Spleen (tissue), 11 donors: Measurements from ENCODE around the gene KLK7. TPM values are rescaled to one million over a fixed set of nuclear protein-coding genes. Genes with fewer than 3 reads are reported as not detected.

Experiments
- DNase-seq: peaks from one replicate; pipeline ENCODE4 v3.0.0-alpha.2; 2020
- H3K27ac ChIP-seq, 8 donors: fragments of 200-600 bp; sonication (generic) in 7 of 8; 1 replicate in 4 of 8; 2 replicates in 4 of 8; pipeline versions ENCODE4 v1.5.0 to v1.8.0; 2016 to 2021; ENCODE audit warnings: inconsistent platforms in 4 of 8, mild to moderate bottlenecking in 4 of 8, moderate library complexity in 1 of 8
- H3K27me3 ChIP-seq, 7 donors: fragments of 200-600 bp; sonication (generic) in 6 of 7; replicated peaks in 1 of 7; 1 replicate in 4 of 7; 2 replicates in 3 of 7; pipeline versions ENCODE4 v1.5.0 to v1.8.0; 2016 to 2021; ENCODE audit warnings: inconsistent platforms in 3 of 7, mild to moderate bottlenecking in 1 of 7
- H3K36me3 ChIP-seq, 6 donors: fragments of 200-600 bp; sonication (generic) in 5 of 6; 1 replicate in 4 of 6; 2 replicates in 2 of 6; pipeline versions ENCODE4 v1.5.0 to v1.8.0; 2016 to 2021; ENCODE audit warnings: inconsistent platforms in 2 of 6
- H3K4me1 ChIP-seq, 6 donors: fragments of 200-600 bp; sonication (generic) in 5 of 6; 1 replicate in 3 of 6; 2 replicates in 3 of 6; pipeline versions ENCODE4 v1.5.0 to v1.8.0; 2016 to 2021; ENCODE audit warnings: inconsistent platforms in 3 of 6
- H3K4me3 ChIP-seq, 8 donors: fragments of 200-600 bp; sonication (generic) in 7 of 8; 1 replicate in 4 of 8; 2 replicates in 4 of 8; pipeline versions ENCODE4 v1.5.0 to v1.8.0; 2016 to 2021; ENCODE audit warnings: inconsistent platforms in 4 of 8, mild to moderate bottlenecking in 4 of 8, moderate library complexity in 2 of 8
- H3K9me3 ChIP-seq, 8 donors: fragments of 200-600 bp; sonication (generic) in 7 of 8; 1 replicate in 4 of 8; 2 replicates in 4 of 8; pipeline versions ENCODE4 v1.5.0 to v1.8.0; 2016 to 2021; ENCODE audit warnings: inconsistent platforms in 4 of 8
- POLR2A ChIP-seq, 3 donors: fragments of 450-650 bp; IDR thresholded peaks; one replicate each; pipeline ENCODE4 v1.5.1; 2017; ENCODE audit warnings: antibody characterized with exemption in 3 of 3, mild to moderate bottlenecking in 1 of 3
- POLR2AphosphoS5 ChIP-seq, 3 donors: sonication (generic); formaldehyde crosslinking; IDR thresholded peaks; one replicate each; pipeline ENCODE4 v1.5.1; 2017; ENCODE audit warnings: antibody characterized with exemption in 3 of 3
- WGBS, 5 donors: extraction: QIAGEN DNeasy Blood & Tissue Kit in 3 of 5; methylation state at CpG; one replicate each; pipeline versions ENCODE4 v1.1.5 to v1.1.7; 2013 to 2018; 5-methylcytosine and 5-hydroxymethylcytosine counted together
- intact Hi-C: fragments of 100-400 bp; cut with DNase I; formaldehyde crosslinking; loops from one replicate; pipeline ENCODE4 v1.15.0; 2023; ENCODE audit warnings: low total_unique reads
- polyA plus RNA-seq, 3 donors: library from polyadenylated mRNA; stranded (reverse); fragments of 200-250 nt; gene quantifications; one replicate each; pipeline ENCODE4 v1.2.1, GENCODE V29; 2013
- total RNA-seq, 7 donors: library from RNA; depleted of rRNA in 3 of 7; stranded (reverse); fragments of >200 nt in 3 of 7; fragmentation: NEBNext Ultra II Directional in 4 of 7; extraction: Animal tissue kit (Norgen Biotek cat#: 25700) in 4 of 7; gene quantifications; one replicate each; pipeline versions ENCODE4 v1.1.0 to v1.2.1, GENCODE V29; 2016 to 2021
- TF ChIP-seq, protein P1 (sequence below), 11 experiments: fragments of 200-600 bp in 7 of 11; fragments of 450-650 bp in 4 of 11; sonication (generic) in 4 of 11; IDR thresholded peaks in 8 of 11; conservative IDR thresholded peaks in 3 of 11; 1 replicate in 7 of 11; 2 replicates in 4 of 11; pipeline versions ENCODE4 v1.4.0 to v1.8.0; 2016 to 2021; ENCODE audit warnings: antibody characterized with exemption in 11 of 11, inconsistent platforms in 4 of 11, mild to moderate bottlenecking in 1 of 11
- donor health status: healthy with polysubstance abuse.
- donor health status: DM: no; HTN: no; CAD: no; lungs with moderate emphysema.
- donor health status: DM: no; HTN: no; CAD: no.
- donor health status: Bipolar disorder and iron deficiency.
- donor health status: healthy.
- donor health status: DM: no; HTN: no; CAD: no.
- donor health status: DM: yes; HTN: yes; CAD: no.

KLK7 gene
- total and polyA plus RNA-seq, 10 donors, result 0.03 to 1.6 (median 0.23) TPM; not detected in 5

GRCh38 chr19:50978772-50979390, 4.8 kb downstream of the KLK7 start:
- Histone ChIP-seq H3K27ac (no peak overlapping the region), H3K4me3 (no peak overlapping the region), H3K27me3 (peaks cover 0 to 53% (median 0%) of the 10 kb centered on the region in 7 donors), H3K36me3 (no peaks in the 10 kb centered on the region), H3K9me3 (no peaks in the 10 kb centered on the region), H3K4me1 (no peaks in the 10 kb centered on the region)
- WGBS, 5 donors, result 69 to 81% (median 75%) methylated on average over 5 of the region's 5 CpGs
- TF ChIP-seq POLR2AphosphoS5 (IDR thresholded peaks at IDR 0.05), result no peak
- TF ChIP-seq, protein P1, sequence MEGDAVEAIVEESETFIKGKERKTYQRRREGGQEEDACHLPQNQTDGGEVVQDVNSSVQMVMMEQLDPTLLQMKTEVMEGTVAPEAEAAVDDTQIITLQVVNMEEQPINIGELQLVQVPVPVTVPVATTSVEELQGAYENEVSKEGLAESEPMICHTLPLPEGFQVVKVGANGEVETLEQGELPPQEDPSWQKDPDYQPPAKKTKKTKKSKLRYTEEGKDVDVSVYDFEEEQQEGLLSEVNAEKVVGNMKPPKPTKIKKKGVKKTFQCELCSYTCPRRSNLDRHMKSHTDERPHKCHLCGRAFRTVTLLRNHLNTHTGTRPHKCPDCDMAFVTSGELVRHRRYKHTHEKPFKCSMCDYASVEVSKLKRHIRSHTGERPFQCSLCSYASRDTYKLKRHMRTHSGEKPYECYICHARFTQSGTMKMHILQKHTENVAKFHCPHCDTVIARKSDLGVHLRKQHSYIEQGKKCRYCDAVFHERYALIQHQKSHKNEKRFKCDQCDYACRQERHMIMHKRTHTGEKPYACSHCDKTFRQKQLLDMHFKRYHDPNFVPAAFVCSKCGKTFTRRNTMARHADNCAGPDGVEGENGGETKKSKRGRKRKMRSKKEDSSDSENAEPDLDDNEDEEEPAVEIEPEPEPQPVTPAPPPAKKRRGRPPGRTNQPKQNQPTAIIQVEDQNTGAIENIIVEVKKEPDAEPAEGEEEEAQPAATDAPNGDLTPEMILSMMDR (IDR thresholded peaks at IDR 0.05 in 8 of 11, conservative IDR thresholded peaks at IDR 0.05 in 3 of 11), result no peak
- TF ChIP-seq POLR2A (IDR thresholded peaks at IDR 0.05), result no peak
- no peak for DNase-seq
- intact Hi-C loops, result no loop called here

GRCh38 chr19:50977626-50978025, 6.1 kb downstream of the KLK7 start:
- intact Hi-C loops, result no loop called here
- 86 to 90% (median 89%) methylated on average over 4 of the region's 4 CpGs for WGBS, 5 donors
- DNase-seq, result no peak

GRCh38 chr19:50975766-50976165, 8.0 kb downstream of the KLK7 start:
- Histone ChIP-seq H3K4me3 (no peak overlapping the region), H3K9me3 (no peaks in the 10 kb centered on the region), H3K27ac (no peak overlapping the region), H3K27me3 (peaks cover 0 to 61% (median 0%) of the 10 kb centered on the region in 7 donors), H3K4me1 (no peaks in the 10 kb centered on the region), H3K36me3 (no peaks in the 10 kb centered on the region)
- DNase-seq, result no peak
- 25 to 42% (median 30%) methylated on average over 8 of the region's 8 CpGs for WGBS, 5 donors
- TF ChIP-seq POLR2A (IDR thresholded peaks at IDR 0.05) (no peak), POLR2AphosphoS5 (IDR thresholded peaks at IDR 0.05) (no peak)
- TF ChIP-seq, protein P1 (IDR thresholded peaks at IDR 0.05 in 8 of 11, conservative IDR thresholded peaks at IDR 0.05 in 3 of 11), result no peak
- intact Hi-C loops, result no loop called here

More at GRCh38 chr19:50977626-50978025, 6.1 kb downstream of the KLK7 start:
- Histone ChIP-seq H3K4me3 (no peak overlapping the region), H3K27me3 (peaks cover 0 to 56% (median 0%) of the 10 kb centered on the region in 7 donors), H3K9me3 (no peaks in the 10 kb centered on the region), H3K27ac (no peak overlapping the region), H3K4me1 (no peaks in the 10 kb centered on the region), H3K36me3 (no peaks in the 10 kb centered on the region)
- no peak for TF ChIP-seq POLR2AphosphoS5 (IDR thresholded peaks at IDR 0.05)

- TF ChIP-seq POLR2AphosphoS5 (IDR thresholded peaks at IDR 0.05), result no peak
- TF ChIP-seq, protein P1 (IDR thresholded peaks at IDR 0.05 in 8 of 11, conservative IDR thresholded peaks at IDR 0.05 in 3 of 11), result no peak
- TF ChIP-seq POLR2A (IDR thresholded peaks at IDR 0.05), result no peak
- Histone ChIP-seq H3K9me3 (no peaks in the 10 kb centered on the region), H3K27ac (no peak overlapping the region), H3K27me3 (peaks cover 0 to 63% (median 0%) of the 10 kb centered on the region in 7 donors), H3K36me3 (no peaks in the 10 kb centered on the region), H3K4me3 (no peak overlapping the region), H3K4me1 (no peaks in the 10 kb centered on the region)
- DNase-seq, result no peak
- intact Hi-C loops, result no loop called here
- WGBS, 5 donors, result 47 to 72% (median 61%) methylated on average over 4 to 9 of the region's 9 CpGs
Measured at GRCh38 chr19:50974702-50975556, 8.8 kb downstream of the KLK7 start.
